HepG2 (cell line): Measurements from ENCODE around the gene TMEM184B.
A peak's percentile ranks its signal among the peaks of the same experiment; 100 is the strongest.

Experiments
- CBX2 ChIP-seq, 2 experiments: fragments of 200-600 bp in 1 of 2; sonication (generic); formaldehyde crosslinking in 1 of 2; IDR thresholded peaks; 2 replicates each; pipeline versions ENCODE4 v1.7.0 to v1.8.1; 2018 to 2022; ENCODE audit warnings: low read depth in 2 of 2, low read length in 1 of 2, mild to moderate bottlenecking in 1 of 2, missing genetic modification reagents in 1 of 2
- FOXK1 ChIP-seq: sonication (generic); formaldehyde crosslinking; IDR thresholded peaks from 2 replicates; pipeline ENCODE4 v1.4.0; 2020; ENCODE audit warnings: low read depth, missing genetic modification reagents, borderline replicate concordance
- RBAK ChIP-seq: sonication (generic); formaldehyde crosslinking; IDR thresholded peaks from 2 replicates; pipeline ENCODE4 v1.5.1; 2020; ENCODE audit warnings: mild to moderate bottlenecking, missing genetic modification reagents
- SRF ChIP-seq: IDR thresholded peaks from 2 replicates; pipeline ENCODE4 v1.6.1; 2011; ENCODE audit warnings: mild to moderate bottlenecking, low read depth, low read length, moderate library complexity
- YY1 ChIP-seq: IDR thresholded peaks from 2 replicates; pipeline ENCODE4 v1.6.1; 2011; ENCODE audit warnings: low read length, low read depth, moderate library complexity, mild to moderate bottlenecking; ENCODE audit not compliant: insufficient read depth, insufficient replicate concordance
- TF ChIP-seq, protein P1 (sequence below): sonication (generic); formaldehyde crosslinking; IDR thresholded peaks from 2 replicates; pipeline ENCODE4 v1.5.0; 2020; ENCODE audit warnings: mild to moderate bottlenecking, missing genetic modification reagents, moderate library complexity
- TF ChIP-seq, protein P2 (sequence below): IDR thresholded peaks from 2 replicates; pipeline ENCODE4 v1.6.1; 2016; ENCODE audit warnings: low read depth
- TF ChIP-seq, protein P3 (sequence below): sonication (generic); formaldehyde crosslinking; IDR thresholded peaks from 2 replicates; pipeline ENCODE4 v1.8.1; 2023; ENCODE audit warnings: mild to moderate bottlenecking, inconsistent platforms, moderate library complexity, missing genetic modification reagents, borderline replicate concordance
- TF ChIP-seq, protein P4 (sequence below): sonication (generic); formaldehyde crosslinking; IDR thresholded peaks from 2 replicates; pipeline ENCODE4 v1.5.1; 2020; ENCODE audit warnings: mild to moderate bottlenecking, missing genetic modification reagents, moderate library complexity
- TF ChIP-seq, protein P5 (sequence below): sonication (generic); formaldehyde crosslinking; conservative IDR thresholded peaks from 2 replicates; pipeline ENCODE4 v1.8.0; 2022; ENCODE audit warnings: mild to moderate bottlenecking, moderate library complexity, missing genetic modification reagents

DNA sequence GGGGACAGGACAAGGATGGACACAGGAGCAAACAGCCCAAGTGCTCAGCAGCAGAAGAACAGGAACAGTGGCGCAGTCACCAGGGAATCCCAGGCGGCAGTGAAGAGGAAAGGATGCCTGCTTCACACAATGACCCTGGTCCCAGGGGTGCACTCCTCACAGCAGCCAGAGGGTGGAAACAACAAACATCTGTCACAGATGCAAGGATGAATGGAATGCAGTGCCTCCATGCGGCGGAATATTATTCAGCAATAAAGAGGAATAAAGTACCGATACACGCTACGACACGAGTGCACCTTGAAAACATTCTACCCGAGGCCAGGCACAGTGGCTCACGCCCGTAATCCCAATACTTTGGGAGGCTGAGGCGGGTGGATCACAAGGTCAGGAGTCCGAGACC lies 31.7 kb upstream of the TMEM184B start:
- TF ChIP-seq, protein P1, sequence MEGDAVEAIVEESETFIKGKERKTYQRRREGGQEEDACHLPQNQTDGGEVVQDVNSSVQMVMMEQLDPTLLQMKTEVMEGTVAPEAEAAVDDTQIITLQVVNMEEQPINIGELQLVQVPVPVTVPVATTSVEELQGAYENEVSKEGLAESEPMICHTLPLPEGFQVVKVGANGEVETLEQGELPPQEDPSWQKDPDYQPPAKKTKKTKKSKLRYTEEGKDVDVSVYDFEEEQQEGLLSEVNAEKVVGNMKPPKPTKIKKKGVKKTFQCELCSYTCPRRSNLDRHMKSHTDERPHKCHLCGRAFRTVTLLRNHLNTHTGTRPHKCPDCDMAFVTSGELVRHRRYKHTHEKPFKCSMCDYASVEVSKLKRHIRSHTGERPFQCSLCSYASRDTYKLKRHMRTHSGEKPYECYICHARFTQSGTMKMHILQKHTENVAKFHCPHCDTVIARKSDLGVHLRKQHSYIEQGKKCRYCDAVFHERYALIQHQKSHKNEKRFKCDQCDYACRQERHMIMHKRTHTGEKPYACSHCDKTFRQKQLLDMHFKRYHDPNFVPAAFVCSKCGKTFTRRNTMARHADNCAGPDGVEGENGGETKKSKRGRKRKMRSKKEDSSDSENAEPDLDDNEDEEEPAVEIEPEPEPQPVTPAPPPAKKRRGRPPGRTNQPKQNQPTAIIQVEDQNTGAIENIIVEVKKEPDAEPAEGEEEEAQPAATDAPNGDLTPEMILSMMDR (CRISPR knock-in tag): peak; percentile 20; the same call in 1 of the 2 replicates
- TF ChIP-seq RBAK (CRISPR knock-in tag) (no peak), FOXK1 (no peak), YY1 (no peak), CBX2 (IDR thresholded peaks at IDR 0.05; ENCODE audit: low read depth, low read length) (no peak), CBX2 (CRISPR knock-in tag; IDR thresholded peaks at IDR 0.05; ENCODE audit: low read depth) (no peak), SRF (no peak)
- TF ChIP-seq, protein P2, sequence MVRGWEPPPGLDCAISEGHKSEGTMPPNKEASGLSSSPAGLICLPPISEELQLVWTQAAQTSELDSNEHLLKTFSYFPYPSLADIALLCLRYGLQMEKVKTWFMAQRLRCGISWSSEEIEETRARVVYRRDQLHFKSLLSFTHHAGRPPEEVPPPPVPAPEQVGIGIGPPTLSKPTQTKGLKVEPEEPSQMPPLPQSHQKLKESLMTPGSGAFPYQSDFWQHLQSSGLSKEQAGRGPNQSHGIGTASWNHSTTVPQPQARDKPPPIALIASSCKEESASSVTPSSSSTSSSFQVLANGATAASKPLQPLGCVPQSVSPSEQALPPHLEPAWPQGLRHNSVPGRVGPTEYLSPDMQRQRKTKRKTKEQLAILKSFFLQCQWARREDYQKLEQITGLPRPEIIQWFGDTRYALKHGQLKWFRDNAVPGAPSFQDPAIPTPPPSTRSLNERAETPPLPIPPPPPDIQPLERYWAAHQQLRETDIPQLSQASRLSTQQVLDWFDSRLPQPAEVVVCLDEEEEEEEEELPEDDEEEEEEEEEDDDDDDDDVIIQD (CRISPR knock-in tag): no peak
- TF ChIP-seq, protein P3, sequence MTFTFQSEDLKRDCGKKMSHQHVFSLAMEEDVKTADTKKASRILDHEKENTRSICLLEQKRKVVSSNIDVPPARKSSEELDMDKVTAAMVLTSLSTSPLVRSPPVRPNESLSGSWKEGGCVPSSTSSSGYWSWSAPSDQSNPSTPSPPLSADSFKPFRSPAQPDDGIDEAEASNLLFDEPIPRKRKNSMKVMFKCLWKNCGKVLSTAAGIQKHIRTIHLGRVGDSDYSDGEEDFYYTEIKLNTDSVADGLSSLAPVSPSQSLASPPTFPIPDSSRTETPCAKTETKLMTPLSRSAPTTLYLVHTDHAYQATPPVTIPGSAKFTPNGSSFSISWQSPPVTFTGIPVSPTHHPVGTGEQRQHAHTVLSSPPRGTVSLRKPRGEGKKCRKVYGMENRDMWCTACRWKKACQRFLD (CRISPR knock-in tag): no peak
- TF ChIP-seq, protein P4, sequence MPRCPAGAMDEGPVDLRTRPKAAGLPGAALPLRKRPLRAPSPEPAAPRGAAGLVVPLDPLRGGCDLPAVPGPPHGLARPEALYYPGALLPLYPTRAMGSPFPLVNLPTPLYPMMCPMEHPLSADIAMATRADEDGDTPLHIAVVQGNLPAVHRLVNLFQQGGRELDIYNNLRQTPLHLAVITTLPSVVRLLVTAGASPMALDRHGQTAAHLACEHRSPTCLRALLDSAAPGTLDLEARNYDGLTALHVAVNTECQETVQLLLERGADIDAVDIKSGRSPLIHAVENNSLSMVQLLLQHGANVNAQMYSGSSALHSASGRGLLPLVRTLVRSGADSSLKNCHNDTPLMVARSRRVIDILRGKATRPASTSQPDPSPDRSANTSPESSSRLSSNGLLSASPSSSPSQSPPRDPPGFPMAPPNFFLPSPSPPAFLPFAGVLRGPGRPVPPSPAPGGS (CRISPR knock-in tag): no peak
- TF ChIP-seq, protein P5, sequence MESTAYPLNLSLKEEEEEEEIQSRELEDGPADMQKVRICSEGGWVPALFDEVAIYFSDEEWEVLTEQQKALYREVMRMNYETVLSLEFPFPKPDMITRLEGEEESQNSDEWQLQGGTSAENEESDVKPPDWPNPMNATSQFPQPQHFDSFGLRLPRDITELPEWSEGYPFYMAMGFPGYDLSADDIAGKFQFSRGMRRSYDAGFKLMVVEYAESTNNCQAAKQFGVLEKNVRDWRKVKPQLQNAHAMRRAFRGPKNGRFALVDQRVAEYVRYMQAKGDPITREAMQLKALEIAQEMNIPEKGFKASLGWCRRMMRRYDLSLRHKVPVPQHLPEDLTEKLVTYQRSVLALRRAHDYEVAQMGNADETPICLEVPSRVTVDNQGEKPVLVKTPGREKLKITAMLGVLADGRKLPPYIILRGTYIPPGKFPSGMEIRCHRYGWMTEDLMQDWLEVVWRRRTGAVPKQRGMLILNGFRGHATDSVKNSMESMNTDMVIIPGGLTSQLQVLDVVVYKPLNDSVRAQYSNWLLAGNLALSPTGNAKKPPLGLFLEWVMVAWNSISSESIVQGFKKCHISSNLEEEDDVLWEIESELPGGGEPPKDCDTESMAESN: no peak
